HG03045 (cell line): Measurements from ENCODE around the gene ARL13B.
A peak's percentile ranks its signal among the peaks of the same experiment; 100 is the strongest.
"Not testable (repeated sequence)": the region's sequence is repeated elsewhere in the genome, so short reads cannot be mapped to it uniquely, and the experiment has no call there.

Experiments used
- ATAC-seq: cut with Tn5 transposase; IDR thresholded peaks from one replicate; pipeline ENCODE4 v1.9.1; 2021; ENCODE audit warnings: mild to moderate bottlenecking, moderate library complexity; ENCODE audit not compliant: unreplicated experiment

The ARL13B gene

DNA sequence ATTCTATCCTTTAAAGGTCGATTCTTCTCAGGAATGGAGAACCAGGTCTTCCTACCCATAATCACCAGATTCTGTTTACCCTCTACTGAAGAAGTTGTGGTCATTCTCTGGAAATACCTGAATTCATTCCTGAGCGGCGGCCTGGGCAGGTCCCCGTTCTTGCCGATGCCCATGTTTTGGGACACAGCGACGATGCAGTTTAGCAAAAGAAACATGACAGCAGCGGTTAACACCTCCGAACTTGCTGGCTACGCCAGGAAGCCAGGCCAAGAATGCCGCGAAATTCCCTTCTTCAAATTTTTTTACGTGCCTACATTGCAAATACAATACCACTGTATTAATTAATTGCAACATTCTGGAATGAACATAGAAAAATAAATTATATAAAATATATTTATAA, 81.3 kb downstream of the ARL13B start:
- ATAC-seq = no peak

DNA sequence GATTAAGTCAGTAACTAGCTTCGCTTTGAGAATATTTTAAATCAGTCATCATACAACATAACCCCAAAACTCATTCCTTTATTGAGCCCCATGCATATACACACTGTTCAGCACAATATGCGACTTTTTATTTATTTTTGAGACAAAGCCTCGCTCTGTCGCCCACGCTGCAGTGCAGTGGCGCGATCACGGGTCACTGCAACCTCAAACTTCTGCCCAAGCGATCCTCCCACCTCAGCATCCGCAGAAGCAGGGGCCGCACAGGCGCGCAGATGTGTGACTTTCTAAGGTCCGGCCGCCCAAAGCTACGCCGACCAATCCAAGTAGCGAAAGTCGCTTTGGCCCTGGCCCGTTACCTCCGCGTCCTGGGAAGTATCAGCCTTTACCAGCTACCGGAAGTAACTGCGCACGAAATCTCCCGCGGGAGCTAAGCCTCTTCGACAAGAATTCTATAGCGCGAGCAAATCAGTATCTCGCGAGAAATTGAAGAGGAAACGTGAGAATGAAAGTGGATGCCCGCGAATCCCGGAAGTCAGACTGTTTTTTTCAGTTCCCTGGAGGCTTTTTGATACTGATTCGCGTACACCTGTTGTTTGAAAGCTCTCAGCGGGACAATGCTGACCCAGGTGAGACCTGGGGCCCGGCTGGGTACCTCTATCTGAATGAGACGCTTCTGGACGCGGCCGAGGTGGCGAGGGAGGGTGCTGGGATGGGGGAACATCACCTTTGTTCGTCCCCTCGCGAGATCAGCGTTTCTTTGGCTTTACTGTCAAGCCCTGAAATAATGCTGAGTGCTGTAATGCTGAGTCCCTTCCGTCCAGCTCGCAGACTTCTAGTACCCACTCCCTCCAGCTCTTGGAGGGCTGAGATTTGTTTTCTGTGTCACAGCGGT, 82.8 kb downstream of the ARL13B start, which contains the start of the genes DHFR2 and NSUN3:
TSS of gene DHFR2 (minus strand) at position 404 of the 892 bp plus-strand sequence. CDS start 1,405 bp downstream, outside the sequence.
TSS of gene NSUN3 (plus strand) at position 549 of the 892 bp plus-strand sequence. CDS start at position 615, 66 bp downstream.
- peak; percentile 97 for ATAC-seq

DNA sequence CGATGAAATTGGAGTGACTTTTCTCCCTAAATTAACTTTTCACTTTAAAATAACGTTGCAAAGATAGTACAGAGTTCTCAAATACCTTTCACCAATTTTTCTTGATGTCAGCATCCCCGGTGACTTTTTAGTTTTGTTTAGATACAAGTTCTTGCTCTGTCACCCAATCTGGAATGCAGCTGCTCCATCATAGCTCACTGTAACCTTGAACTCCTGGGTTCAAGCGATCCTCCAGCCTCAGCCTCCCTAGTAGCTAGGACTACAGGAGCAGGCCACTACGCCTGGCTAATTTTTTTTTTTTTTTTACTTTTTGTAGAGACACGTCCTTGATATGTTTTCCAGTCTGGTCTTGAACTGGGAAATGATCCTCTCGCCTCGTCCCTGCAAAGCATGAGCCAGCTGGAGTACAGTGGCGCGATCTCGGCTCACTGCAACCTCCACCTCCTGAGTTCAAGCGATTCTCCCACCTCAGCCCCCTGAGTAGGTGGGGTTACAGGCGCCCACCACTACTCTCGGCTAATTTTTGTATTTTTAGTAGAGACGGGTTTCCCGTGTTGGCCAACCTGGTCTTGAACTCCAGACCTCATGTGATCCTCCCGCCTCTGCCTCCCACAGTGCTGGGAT, 83.7 kb downstream of the ARL13B start:
- no peak for ATAC-seq

DNA sequence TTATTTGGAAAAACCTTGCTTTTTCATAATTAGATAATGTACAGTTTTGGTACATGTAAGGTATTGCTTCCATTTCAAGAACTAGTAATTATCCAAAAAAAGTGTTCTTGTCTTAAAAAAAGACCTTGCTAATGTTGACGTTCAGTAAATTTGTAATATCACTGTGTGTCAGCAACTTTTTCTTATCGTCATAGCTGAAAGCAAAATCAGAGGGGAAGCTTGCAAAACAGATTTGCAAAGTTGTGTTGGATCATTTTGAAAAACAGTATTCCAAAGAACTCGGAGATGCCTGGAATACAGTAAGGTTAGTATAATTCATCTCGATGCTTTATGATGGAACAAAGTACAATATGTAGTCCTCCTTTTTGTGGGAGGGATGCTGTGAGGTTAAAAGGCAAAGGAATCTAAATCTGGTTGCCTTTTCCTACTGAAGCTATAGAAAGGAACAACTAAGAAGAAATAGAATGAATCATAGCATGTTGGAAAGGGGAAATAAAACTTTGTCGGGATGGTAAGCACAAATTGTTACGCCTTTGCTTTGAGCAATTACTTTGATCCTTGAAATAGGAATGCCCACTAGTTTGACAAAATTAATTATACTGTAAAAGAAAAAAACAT, 84.4 kb downstream of the ARL13B start:
- ATAC-seq = no peak

DNA sequence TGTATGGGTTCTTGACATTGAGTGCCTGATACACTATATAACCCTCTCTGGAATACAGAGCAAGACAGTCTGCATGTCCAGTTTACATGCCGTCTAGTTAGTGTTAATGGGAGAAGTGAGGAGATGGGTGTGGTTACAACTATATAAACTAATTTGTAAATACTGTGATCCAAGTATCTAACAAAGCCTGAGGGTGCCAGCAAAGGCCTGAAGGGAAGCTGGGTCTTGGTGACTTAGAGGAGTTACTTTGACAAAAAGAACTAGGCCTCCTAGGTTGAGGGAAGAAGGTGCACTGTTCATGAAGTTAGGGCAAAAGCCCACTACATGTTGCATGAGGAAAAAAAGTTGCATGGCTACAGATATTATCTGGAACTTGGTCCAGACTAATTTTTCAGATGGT, 85.2 kb downstream of the ARL13B start:
- no peak for ATAC-seq

DNA sequence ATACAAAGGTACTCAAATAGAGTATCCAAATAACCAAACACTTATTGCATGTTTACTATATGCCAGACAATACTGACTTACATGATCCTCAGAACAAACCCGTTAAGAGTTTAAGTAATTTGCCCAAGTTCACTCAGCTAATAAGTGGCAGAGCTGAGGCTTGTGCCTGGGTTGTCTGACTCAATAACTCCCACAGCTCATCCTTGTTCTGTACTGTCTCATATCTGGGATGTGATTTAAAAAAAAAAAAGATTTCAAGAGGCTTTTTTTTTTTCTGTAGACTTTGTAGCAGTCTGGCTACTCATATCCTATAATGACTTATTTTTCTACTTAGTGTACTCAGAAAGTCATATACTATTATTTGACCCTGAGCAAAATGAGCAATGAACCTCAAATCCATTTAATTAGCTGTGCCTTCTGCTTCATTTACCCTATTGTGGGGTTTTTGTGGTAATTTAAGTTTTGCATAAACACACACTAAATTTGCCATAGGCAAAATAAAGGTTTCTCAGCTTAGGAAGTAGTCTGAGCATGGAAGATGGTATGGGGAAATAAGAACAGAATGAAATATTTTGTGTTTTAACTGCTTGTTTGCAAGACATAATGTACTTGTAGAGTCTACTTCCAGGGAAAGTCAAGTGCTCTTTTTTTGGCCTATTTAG, 86.0 kb downstream of the ARL13B start:
- ATAC-seq = no peak

DNA sequence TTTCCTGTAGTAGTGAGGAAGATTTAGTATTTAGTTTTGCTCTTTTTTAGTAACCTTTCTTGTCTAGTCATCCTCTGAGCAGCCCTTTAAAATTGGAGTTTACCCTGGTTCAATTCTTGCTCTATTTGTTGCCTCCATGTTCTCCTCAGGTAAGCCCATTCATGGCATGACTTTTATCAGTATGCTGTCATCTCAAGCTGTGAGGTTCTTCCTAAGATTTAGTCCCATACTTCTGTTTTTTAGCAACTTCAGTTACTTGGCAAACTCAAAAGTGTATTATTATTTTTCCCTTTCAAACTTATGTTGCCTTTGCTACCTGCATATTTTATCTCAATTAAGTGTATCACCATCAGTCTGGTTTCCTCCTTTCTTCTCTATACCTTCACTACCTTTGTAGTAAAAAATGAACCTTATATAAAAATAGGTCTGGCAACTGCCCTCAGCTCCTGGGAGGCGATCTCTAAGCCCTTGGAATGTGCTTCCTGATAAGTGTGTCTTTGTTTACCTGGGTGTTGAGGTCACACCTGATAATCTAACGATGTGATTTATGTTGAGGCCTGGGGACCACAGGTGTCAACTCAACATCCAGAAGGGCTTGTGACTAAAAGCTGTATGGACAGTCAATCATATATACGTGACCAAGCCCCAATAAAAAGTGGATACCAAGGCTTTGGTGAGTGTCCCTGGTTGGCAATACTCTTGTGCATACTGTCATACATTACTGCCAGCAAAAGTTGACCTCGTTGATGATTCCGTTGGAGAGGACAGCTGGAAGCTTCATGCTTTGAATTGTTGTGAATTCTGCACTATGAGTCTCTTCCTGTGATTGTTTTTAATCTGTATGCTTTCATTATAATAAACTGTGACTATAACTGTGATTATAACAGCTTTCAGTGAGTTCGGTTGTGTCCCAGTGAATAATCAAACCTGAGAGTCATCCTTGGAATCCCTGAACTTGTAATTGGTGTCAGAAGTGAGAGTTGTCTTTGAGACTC, 86.8 kb downstream of the ARL13B start:
- no peak for ATAC-seq

DNA sequence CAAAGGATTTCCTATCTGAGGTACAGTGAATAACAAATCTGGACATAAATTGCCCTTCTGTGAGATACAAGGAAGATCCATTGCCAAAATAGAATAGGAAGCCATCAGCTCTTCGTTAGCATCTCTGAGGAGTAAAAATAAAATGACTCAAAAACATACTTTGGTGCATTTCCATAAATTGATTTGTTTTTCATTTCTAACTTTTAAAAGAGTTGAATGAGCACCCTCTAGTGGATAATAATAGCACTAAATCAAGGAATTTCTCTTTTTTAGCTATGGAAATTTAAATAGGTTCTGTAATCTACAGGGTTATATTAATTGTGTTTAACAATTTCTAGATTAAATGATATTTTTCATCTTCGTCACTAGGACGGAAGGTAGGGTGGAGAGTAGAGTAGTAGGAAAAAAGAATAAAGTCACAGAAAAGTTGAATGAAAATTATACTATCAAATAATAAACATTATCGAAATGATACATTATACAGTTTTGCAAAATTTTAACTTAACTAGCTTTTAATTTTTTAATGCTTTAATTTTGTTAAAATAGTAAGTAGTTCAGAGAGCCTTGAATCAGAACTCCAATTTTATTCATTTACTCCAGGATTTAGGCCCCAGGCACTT, 89.3 kb downstream of the ARL13B start:
- no peak for ATAC-seq

DNA sequence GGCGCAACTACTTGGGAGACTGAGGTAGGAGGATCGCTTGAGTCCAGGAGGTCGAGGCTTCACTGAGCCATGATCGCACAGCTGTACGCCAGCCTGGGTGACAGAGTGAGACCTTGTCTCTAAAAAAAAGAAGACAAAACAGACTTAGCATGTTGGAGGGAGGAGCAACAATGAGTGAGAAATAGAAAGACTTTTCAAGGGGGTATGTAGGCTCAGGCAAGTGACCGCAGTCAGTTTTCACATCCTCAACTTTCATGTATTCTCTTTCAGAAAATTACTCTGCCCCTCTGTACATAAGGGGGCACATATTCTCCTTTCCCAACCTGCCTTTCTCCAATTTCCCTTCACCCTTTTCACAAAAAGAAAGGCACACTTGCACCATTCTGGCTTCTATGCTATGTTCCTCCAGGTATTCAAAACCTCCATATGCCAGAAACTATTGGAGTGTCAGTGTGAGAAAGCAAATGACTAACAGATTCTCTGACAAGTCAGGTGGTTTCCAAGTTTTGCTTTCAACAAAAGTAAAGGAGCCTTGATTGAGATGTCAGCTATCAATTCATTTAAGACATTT, 90.5 kb downstream of the ARL13B start:
- ATAC-seq = peak; percentile 74

DNA sequence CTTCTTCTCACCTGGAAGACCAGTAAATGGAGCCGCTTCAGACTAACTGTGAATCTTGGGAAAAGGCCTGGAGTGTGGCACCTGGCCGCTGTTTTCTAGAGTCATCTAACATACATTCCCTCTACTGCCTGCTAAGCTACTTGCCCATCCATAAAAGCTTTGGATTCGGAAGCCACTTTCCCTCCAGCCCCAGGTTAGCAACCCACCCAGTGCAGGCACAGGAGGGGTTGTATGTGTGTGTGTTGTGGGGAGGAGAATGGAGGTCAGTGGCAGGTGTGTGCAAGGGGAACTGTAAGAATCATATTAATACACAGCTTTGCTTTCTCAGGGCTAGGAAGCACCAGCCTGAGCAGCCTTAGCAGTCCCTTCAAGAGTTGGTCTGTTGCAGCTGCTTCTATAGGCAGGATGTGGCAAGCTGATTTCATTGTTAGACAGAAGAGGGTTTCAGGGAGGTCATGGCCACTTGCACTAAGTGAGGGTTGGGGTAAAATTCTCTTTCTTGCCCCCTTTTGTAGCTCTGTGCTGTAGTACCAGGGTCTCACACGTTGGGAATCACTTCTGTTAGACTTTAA, 91.8 kb downstream of the ARL13B start:
- peak; percentile 60 for ATAC-seq

DNA sequence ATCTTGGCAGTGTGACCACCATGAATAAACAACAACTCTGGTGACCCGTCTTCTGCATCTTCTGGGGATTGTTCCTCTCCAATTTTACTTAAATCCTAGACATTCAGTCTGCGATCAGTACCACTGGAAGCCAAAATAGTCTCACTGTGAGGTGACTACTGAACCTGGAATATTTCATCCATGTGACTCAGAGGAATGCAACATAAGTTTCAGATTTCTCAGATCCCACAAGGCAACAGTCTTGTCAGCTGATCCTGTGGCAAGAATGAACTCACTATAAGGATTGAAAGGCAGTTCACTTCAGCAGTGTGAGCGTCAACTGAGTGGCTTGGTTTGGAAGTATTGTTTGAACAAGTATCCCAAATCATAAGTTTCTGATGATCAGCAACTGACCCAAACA, 96.1 kb downstream of the ARL13B start:
- no peak for ATAC-seq

DNA sequence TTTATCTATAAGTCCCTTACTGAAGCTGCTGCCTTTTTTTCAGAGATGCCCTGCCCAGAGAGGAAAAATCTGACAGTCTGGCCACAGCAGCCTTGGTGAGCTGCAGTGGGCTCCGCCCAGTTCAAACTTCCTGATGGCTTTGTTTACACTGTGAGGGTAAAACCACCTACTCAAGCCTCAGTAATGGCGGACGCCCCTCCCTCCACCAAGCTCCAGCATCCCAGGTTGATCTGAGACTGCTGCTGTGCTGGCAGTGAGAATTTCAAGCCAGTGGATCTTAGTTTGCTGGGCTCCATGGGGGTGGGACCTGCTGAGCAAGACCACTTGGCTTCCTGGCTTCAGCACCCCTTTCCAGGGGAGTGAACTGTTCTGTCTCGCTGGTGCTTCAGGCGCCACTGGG, 100.6 kb downstream of the ARL13B start:
- ATAC-seq = not testable (repeated sequence)

DNA sequence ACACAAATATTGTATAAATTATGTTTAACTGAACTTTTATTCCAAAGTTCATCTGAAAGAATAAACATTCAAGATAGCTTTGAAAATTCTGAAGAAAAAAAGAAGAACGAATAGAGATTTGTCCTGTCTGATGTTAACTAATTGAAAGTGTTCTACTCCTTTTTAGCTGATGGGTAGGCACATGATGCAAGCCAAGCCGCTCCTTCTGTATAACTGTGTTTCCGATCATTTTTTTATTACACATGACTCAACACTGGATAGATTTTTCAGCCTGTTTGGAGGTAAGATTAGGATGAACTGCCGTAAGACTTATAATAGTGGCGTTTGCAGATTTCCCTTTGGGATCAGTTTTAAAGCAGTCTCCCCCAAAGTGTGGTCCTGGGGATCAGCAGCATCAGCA, 101.9 kb downstream of the ARL13B start:
- no peak for ATAC-seq

DNA sequence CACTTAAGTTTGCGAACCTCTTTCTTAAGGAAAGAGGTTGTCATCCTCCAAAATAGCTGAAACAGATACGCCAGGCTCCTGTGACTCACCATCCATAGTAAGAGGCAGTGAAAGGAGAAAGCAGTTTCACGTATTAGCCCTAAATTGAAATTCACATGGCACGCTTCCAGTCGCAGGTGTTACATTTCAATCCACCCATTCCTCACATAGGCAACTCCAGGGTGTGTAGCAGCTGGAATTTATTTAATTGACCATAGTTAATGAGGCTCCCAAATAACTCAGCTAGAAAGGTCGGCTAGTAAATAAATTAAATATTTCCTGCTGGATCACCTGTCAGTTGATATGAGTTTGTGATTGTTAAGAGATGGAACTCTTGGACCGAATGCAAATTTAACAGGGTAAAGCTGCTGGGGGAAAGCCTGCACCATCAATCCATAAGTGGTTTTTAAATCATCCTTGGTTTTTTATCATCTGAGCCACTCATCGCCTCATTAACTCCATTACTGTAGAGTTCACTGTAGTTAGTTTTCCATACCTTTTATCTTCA, 102.5 kb downstream of the ARL13B start:
- no peak for ATAC-seq

DNA sequence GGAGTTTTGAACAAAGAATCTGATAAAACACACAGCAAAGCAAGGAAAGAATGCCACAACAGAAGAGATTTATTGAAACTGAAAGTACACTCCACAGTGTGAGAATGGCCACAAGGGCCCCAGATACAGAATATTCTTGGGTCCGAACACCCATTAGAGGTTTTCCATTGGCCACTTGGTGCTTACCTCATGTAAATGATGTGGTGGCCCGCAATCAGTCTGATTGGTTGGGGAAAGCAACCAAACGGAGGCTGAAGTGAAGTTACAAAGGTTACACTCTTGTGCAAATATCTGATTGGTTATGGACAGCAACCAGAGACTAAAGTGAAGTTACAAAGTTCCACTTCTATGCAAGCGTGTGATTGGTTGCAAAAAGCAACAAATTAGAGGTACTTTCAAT, 103.3 kb downstream of the ARL13B start:
- peak; percentile 74 for ATAC-seq

DNA sequence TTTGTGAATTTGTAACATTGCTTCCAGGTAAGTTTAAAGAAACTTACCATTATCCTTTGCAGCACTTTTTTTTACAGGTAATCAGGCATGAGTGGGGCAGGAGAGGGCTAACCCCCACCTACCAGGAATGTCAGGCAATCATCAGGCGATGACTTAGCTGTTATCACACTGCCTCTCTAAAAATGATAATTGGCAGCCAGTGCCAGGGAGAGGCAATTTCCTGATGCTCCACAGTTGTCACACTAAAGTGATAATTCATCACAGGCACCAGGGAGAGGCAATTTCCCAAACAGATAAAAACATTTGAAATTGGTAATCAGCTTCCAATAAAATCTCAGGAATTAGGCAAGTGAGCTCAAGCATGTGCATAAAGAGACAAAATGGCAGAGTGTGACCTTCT, 109.2 kb downstream of the ARL13B start:
- no peak for ATAC-seq

DNA sequence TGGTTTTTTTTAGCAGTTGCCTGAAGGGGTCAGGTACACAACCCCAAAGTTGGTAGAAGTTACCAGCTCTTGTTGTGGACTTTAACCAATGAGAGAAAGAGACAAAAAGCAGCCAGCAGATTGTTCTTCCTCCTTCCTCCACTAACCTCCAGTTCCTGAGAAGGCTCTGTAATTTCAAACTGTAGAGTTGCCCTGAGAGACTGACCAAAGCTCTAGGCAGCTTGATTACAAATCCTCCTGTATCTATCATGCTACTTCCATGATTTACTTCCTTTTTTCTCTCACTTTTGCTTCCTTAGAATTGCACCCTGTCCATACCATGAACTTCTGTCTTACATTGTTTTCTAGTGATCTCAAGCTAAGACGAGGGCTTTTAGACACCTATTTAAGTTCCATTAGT, 112.1 kb downstream of the ARL13B start:
- ATAC-seq = no peak

DNA sequence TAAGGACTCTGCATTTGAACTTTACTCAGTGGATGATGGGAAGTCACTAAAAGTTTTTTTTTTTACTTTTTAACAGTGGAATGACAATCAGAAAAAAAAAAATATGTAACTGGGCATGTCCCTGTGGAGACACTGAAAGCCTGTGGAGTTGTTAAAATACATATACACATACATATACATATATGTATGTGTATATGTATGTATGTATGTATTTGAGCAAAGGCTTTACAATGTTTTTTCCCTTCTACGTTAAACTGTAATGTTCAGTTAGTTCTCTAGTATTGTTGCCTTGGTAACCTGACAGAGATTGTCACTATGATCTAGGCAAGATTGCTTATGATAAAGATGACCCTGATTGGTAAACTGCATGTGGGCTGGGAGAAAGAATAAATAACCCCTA, 113.2 kb downstream of the ARL13B start:
- no peak for ATAC-seq

DNA sequence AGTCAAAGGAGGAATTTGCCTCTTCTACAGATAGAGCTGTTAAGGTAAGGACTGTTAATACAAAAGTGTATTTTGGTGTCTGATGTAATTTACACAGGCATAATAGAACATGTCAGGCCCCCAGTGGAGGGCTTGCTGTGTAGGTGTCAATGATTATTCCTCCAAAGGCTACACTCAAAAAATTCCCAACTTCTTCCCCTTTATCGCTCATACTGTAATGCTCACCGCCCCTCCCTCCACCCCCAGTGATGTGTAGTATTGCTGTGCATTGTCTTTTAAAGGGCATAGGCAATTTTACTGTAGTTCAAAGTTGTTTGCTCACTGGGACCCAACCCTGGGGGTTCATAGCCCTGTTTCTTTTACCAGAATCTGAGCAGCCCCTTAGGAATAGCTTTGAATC, 115.2 kb downstream of the ARL13B start:
- ATAC-seq = no peak
